Heart right ventricle (tissue), 16 donors: ENCODE results near the gene ELMO1. TPM values are rescaled to one million over a fixed set of nuclear protein-coding genes. Genes with fewer than 3 reads are reported as not detected.
A peak's percentile ranks its signal among the peaks of the same experiment; 100 is the strongest.

Experiments
- ATAC-seq, 8 donors: fragments of 200-7000 bp; cut with Tn5 transposase; one replicate each; pipeline ENCODE4 v1.9.1; 2020; ENCODE audit warnings: mild to moderate bottlenecking in 8 of 8, moderate library complexity in 8 of 8, moderate number of reproducible peaks in 1 of 8
- DNase-seq, 2 donors: peaks; one replicate each; pipeline ENCODE4 v3.0.0-alpha.2; 2020
- H3K27ac ChIP-seq, 10 donors: fragments of 200-600 bp; sonication (generic) in 2 of 10; one replicate each; pipeline versions ENCODE4 v1.5.0 to v1.8.0; 2020 to 2022; ENCODE audit warnings: mild to moderate bottlenecking in 3 of 10
- H3K27me3 ChIP-seq, 7 donors: fragments of 200-600 bp; one replicate each; pipeline ENCODE4 v1.8.0; 2021 to 2022; ENCODE audit warnings: mild to moderate bottlenecking in 2 of 7
- H3K36me3 ChIP-seq, 9 donors: fragments of 200-600 bp; sonication (generic) in 1 of 9; one replicate each; pipeline versions ENCODE4 v1.5.0 to v1.8.0; 2020 to 2022; ENCODE audit warnings: mild to moderate bottlenecking in 2 of 9
- H3K4me1 ChIP-seq, 9 donors: fragments of 200-600 bp; sonication (generic) in 1 of 9; one replicate each; pipeline versions ENCODE4 v1.5.0 to v1.8.0; 2020 to 2022; ENCODE audit warnings: mild to moderate bottlenecking in 4 of 9
- H3K4me3 ChIP-seq, 10 donors: fragments of 200-600 bp; sonication (generic) in 2 of 10; one replicate each; pipeline versions ENCODE4 v1.5.0 to v1.8.0; 2020 to 2022; ENCODE audit warnings: mild to moderate bottlenecking in 7 of 10, moderate library complexity in 2 of 10
- H3K9me3 ChIP-seq, 11 donors: fragments of 200-600 bp in 10 of 11; sonication (generic) in 2 of 11; one replicate each; pipeline versions ENCODE4 v1.5.0 to v1.8.0; 2013 to 2022; ENCODE audit warnings: mild to moderate bottlenecking in 2 of 11, control low read depth in 1 of 11, moderate library complexity in 1 of 11
- whole genome bisulfite sequencing, 2 donors: extraction: QIAGEN DNeasy Blood & Tissue Kit; methylation state at CpG; one replicate each; pipeline ENCODE4 v1.1.7; 2013; ENCODE audit warnings: inconsistent platforms in 1 of 2; 5-methylcytosine and 5-hydroxymethylcytosine counted together
- intact Hi-C, 10 donors: fragments of 100-400 bp; cut with DNase I; formaldehyde crosslinking; loops; one replicate each; pipeline versions ENCODE4 v1.11.1 to v1.14.2; 2022
- polyA plus RNA-seq, 2 donors: library from polyadenylated mRNA; stranded (reverse); fragments of 200-250 nt; gene quantifications; one replicate each; pipeline ENCODE4 v1.2.3, GENCODE V29; 2013
- total RNA-seq, 10 donors: library from RNA; stranded (reverse); fragmentation: NEBNext Ultra II Directional in 3 of 10; extraction: Animal tissue kit (Norgen Biotek cat#: 25700) in 3 of 10; gene quantifications; one replicate each; pipeline versions ENCODE4 v1.2.1 to v1.2.4, GENCODE V29; 2021 to 2023
- TF ChIP-seq, protein P1 (sequence below), 9 donors: fragments of 200-600 bp; sonication (generic) in 2 of 9; IDR thresholded peaks; one replicate each; pipeline versions ENCODE4 v1.5.0 to v1.8.0; 2021 to 2022; ENCODE audit warnings: antibody characterized with exemption in 9 of 9, mild to moderate bottlenecking in 5 of 9, moderate library complexity in 1 of 9
- donor health status: Arrhythmogenic right ventricular cardiomyopathy.
- donor health status: ischemic (EF 13 %, LVEDD 7.1; RV severe dilation, severe dysfunction).
- donor health status: healthy with polysubstance abuse.
- donor health status: DM: no; HTN: yes; CAD: no.
- donor health status: DM: no; HTN: no; CAD: no.
- donor health status: ischemic (EF 25% LVEDD 6.9; RV normal size, moderate dysfunction).
- donor health status: ischemic (EF 25% LVEDD 5.7; RV mildly dilated, moderate dysfunction).
- donor health status: healthy.
- donor health status: DM: yes; HTN: yes; CAD: no.
- donor health status: Ischemic cardiomyopathy.
- donor health status: ischemic (EF 35%, LVEDD 5.7; RV mildly dilated, moderate dysfunction).
- donor health status: nonischemic (EF 11% LVEDD 7.7; RV severe dilation, severe dysfunction).
- donor health status: DM: yes; HTN: yes; CAD: no.
- donor health status: PGD.
- donor health status: ischemic (EF 29% LVEDD 5.4; RV normal size, mild dysfunction).
- donor health status: nonischemic (EF 23%, LVEDD 6.1; RV moderate dilation, normal function).

ELMO1 gene
- total and polyA plus RNA-seq, 12 donors, result 8.5 to 18.0 (median 13.9) TPM

DNA sequence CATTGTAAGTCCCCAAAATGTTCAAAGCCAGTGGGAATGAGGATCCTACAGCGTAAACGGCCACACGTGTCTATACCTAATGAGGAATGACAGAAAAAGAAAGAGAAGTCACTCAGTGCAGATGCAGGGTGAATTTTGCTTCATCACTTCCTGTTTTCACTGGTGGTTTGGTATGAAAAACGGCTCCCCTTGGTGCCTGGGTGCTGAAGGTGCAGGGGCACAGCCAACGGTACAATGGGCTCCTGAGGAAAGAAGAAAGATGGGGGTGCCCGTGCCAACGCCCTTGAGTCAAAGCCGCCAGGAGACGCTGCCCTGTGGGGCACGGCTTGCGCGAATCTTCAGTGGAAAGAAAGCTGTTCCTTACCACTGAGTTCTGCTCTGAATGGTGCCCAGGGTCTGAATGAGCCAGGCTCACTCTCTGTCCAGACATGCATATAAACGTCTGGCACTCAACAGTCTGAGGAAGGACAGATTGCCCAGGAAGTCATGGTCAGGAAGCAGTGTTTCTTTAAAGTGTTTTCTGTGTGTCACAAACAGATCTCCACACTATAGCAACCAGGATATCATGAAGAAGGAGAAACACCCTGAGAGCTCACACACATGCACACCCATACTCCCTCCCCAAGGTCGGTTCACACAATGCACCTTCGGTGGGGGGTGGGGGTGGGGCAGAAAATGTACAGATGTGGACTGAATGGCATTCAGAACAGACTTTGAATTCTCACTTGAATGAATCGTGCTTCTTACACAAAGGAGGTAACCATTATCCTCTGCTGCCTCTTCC, 105.8 kb downstream of the ELMO1 start:
- peaks cover 0 to 12% (median 0%) of the 10 kb centered on the region in 9 donors for H3K36me3 ChIP-seq
- H3K27me3 ChIP-seq, result no peaks in the 10 kb centered on the region
- H3K27ac ChIP-seq, result peak overlapping the region in 3 of 10 donors; percentile 6 to 88 (median 21)
- H3K4me1 ChIP-seq, result peaks cover 7 to 56% (median 20%) of the 10 kb centered on the region in 9 donors
- ATAC-seq (peak in 7 of 8 donors; percentile 36 to 62 (median 56)), DNase-seq (no peak)
- intact Hi-C loops, result loop anchor here in 1 of 10 donors (2.0 kb wide), 1 partner anchor 78 kb away; no protein-coding TSS in a partner anchor
- peak overlapping the region in 2 of 10 donors; percentile 14 to 50 for H3K4me3 ChIP-seq
- 73 to 77% methylated on average over 16 of the region's 16 CpGs for WGBS, 2 donors
- TF ChIP-seq, protein P1, sequence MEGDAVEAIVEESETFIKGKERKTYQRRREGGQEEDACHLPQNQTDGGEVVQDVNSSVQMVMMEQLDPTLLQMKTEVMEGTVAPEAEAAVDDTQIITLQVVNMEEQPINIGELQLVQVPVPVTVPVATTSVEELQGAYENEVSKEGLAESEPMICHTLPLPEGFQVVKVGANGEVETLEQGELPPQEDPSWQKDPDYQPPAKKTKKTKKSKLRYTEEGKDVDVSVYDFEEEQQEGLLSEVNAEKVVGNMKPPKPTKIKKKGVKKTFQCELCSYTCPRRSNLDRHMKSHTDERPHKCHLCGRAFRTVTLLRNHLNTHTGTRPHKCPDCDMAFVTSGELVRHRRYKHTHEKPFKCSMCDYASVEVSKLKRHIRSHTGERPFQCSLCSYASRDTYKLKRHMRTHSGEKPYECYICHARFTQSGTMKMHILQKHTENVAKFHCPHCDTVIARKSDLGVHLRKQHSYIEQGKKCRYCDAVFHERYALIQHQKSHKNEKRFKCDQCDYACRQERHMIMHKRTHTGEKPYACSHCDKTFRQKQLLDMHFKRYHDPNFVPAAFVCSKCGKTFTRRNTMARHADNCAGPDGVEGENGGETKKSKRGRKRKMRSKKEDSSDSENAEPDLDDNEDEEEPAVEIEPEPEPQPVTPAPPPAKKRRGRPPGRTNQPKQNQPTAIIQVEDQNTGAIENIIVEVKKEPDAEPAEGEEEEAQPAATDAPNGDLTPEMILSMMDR (IDR thresholded peaks at IDR 0.05), result peak in 1 of 9 donors; percentile 28
- no peaks in the 10 kb centered on the region for H3K9me3 ChIP-seq

DNA sequence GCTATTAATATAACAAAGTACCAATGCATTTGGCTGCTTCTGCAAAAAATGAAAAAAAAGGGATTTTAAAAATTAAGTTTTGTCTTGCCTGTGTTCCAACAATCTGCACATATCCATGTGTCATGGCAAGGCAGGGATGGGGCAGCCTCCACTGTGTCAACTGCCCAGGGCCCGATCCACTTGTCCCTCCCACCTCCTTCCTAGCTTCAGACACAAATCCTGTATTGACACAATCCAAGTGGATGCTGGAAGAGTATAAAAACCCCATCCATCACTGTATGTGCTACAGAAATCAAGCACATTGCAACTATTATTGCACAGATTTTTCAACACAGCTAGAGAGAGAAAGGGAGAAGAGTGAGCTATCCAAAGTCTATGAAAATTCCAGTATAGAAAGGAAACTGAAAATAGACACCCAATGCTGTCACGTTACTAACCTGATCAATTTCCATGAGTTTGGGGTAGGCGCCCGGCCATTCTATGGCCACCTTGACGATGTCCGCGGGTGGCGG, 106.4 kb downstream of the ELMO1 start:
- peak overlapping the region in 2 of 10 donors; percentile 21 to 88 for H3K27ac ChIP-seq
- H3K4me1 ChIP-seq, result peaks cover 7 to 62% (median 20%) of the 10 kb centered on the region in 9 donors
- no peaks in the 10 kb centered on the region for H3K27me3 ChIP-seq
- DNase-seq, result no peak
- H3K4me3 ChIP-seq, result peak overlapping the region in 2 of 10 donors; percentile 14 to 50
- TF ChIP-seq, protein P1 (IDR thresholded peaks at IDR 0.05), result no peak
- H3K36me3 ChIP-seq, result peaks cover 0 to 12% (median 0%) of the 10 kb centered on the region in 9 donors
- intact Hi-C loops, result loop anchor here in 1 of 10 donors (2.0 kb wide), 1 partner anchor 77 kb away; no protein-coding TSS in a partner anchor
- H3K9me3 ChIP-seq, result no peaks in the 10 kb centered on the region
- 91 to 92% methylated on average over 8 of the region's 8 CpGs for WGBS, 2 donors
- no peak for ATAC-seq

DNA sequence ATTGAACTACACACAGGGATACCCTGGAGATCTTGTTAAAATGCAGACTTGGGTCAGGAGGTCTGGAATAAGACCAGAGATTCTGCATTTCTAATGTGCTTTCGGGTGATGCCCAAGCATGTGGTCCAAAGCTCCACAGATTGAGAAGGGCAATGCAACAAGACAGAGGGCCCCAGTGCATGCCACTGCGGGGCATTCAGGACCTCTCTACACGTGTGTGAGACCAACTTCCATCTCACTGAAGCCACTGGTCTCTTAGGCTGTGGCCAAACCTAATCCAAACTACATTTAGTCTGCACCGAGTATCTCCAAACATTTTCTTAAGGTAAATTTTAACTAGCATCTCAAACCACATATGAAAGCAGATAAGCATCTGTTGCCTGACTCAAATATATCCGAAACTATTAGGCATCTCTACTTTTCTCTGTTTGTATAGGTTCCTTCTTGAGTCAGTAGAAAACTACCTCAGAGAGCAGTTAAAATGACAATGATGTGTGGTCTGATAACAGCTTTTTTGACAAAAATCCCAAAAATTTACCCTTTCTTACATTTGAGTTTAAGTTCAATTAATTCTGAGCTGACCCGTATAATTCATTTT, 107.5 kb downstream of the ELMO1 start:
- DNase-seq, result no peak
- TF ChIP-seq, protein P1 (IDR thresholded peaks at IDR 0.05), result no peak
- Histone ChIP-seq H3K36me3 (peaks cover 0 to 12% (median 0%) of the 10 kb centered on the region in 9 donors), H3K4me1 (peaks cover 7 to 69% (median 20%) of the 10 kb centered on the region in 9 donors), H3K9me3 (no peaks in the 10 kb centered on the region), H3K27me3 (no peaks in the 10 kb centered on the region), H3K4me3 (no peak overlapping the region), H3K27ac (peak overlapping the region in 1 of 10 donors; percentile 88)
- WGBS, 2 donors, result 76 to 82% methylated on average over 6 of the region's 6 CpGs
- intact Hi-C loops, result no loop called here
- no peak for ATAC-seq

DNA sequence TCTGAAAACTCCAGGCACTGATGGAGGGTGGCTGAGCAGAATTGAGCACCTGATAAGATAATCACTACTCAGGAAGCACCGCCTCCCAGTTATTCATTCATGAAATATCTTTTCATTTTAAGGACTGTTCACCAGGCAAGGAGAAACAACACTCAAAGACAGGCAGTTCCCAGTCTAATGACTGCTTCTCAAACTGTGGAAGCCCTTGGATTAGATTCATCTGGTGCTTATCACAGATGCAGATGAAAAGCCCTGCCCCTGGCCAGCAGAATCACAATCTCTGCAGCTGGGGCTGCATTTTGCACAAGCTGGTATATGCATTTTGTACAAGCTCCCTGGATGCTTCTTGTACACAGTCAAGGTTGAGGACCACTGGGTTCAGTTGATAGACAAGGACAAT, 109.7 kb downstream of the ELMO1 start:
- DNase-seq (no peak), ATAC-seq (no peak)
- TF ChIP-seq, protein P1 (IDR thresholded peaks at IDR 0.05), result no peak
- Histone ChIP-seq H3K9me3 (no peaks in the 10 kb centered on the region), H3K27me3 (no peaks in the 10 kb centered on the region), H3K27ac (no peak overlapping the region), H3K36me3 (peaks cover 0 to 12% (median 0%) of the 10 kb centered on the region in 9 donors), H3K4me1 (peaks cover 0 to 54% (median 6%) of the 10 kb centered on the region in 9 donors), H3K4me3 (no peak overlapping the region)
- WGBS, 2 donors, result 64 to 79% methylated on average over 1 of the region's 1 CpG
- intact Hi-C loops, result no loop called here
